ENCODE results near the gene TMEM164. TPM values are rescaled to one million over a fixed set of nuclear protein-coding genes. Genes with fewer than 3 reads are reported as not detected.

TMEM164 gene
- total RNA-seq, 4 donors from 2014 or later: 8.2 to 13.4 (median 11.1) TPM

- TF ChIP-seq, protein P1, sequence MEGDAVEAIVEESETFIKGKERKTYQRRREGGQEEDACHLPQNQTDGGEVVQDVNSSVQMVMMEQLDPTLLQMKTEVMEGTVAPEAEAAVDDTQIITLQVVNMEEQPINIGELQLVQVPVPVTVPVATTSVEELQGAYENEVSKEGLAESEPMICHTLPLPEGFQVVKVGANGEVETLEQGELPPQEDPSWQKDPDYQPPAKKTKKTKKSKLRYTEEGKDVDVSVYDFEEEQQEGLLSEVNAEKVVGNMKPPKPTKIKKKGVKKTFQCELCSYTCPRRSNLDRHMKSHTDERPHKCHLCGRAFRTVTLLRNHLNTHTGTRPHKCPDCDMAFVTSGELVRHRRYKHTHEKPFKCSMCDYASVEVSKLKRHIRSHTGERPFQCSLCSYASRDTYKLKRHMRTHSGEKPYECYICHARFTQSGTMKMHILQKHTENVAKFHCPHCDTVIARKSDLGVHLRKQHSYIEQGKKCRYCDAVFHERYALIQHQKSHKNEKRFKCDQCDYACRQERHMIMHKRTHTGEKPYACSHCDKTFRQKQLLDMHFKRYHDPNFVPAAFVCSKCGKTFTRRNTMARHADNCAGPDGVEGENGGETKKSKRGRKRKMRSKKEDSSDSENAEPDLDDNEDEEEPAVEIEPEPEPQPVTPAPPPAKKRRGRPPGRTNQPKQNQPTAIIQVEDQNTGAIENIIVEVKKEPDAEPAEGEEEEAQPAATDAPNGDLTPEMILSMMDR (IDR thresholded peaks at IDR 0.05): no peak
- TF ChIP-seq EP300 (IDR thresholded peaks at IDR 0.05) (no peak), POLR2AphosphoS5 (IDR thresholded peaks at IDR 0.05) (no peak), POLR2A (IDR thresholded peaks at IDR 0.05; ENCODE audit: low read depth) (no peak)
- Histone ChIP-seq H3K27ac (replicated peaks in 1 of 4) (no peak overlapping the region), H3K36me3 (no peaks in the 10 kb centered on the region), H3K9me3 (no peaks in the 10 kb centered on the region), H3K4me1 (peaks cover 0 to 6% (median 2%) of the 10 kb centered on the region in 4 donors), H3K4me3 (no peak overlapping the region), H3K27me3 (no peaks in the 10 kb centered on the region)
- intact Hi-C loops (cut with DNase I): no loop called here
- no peak for DNase-seq (ENCODE audit: extremely low spot score)
- 78% methylated on average over 3 of the region's 3 CpGs for WGBS
Measured at GRCh38 chrX:110059410-110059809, 56.5 kb downstream of the TMEM164 start.

- no peaks in the 10 kb centered on the region for H3K9me3 ChIP-seq
- DNase-seq (ENCODE audit: extremely low spot score): no peak
- intact Hi-C loops (cut with DNase I): no loop called here
- no peaks in the 10 kb centered on the region for H3K36me3 ChIP-seq
- TF ChIP-seq POLR2A (IDR thresholded peaks at IDR 0.05; ENCODE audit: low read depth) (no peak), POLR2AphosphoS5 (IDR thresholded peaks at IDR 0.05) (no peak), EP300 (IDR thresholded peaks at IDR 0.05) (no peak)
- TF ChIP-seq, protein P1 (IDR thresholded peaks at IDR 0.05): no peak
- no peaks in the 10 kb centered on the region for H3K27me3 ChIP-seq
- no peak overlapping the region for H3K4me3 ChIP-seq
- no peak overlapping the region for H3K27ac ChIP-seq (replicated peaks in 1 of 4)
- peaks cover 0 to 6% (median 2%) of the 10 kb centered on the region in 4 donors for H3K4me1 ChIP-seq
Measured at GRCh38 chrX:110060317-110060716, 57.4 kb downstream of the TMEM164 start.

GRCh38 chrX:110060846-110061537, 58.1 kb downstream of the TMEM164 start:
- no peaks in the 10 kb centered on the region for H3K36me3 ChIP-seq
- H3K9me3 ChIP-seq: no peaks in the 10 kb centered on the region
- 61% methylated on average over 1 of the region's 1 CpG for WGBS
- no peak overlapping the region for H3K27ac ChIP-seq (replicated peaks in 1 of 4)
- no peak for DNase-seq (ENCODE audit: extremely low spot score)
- intact Hi-C loops (cut with DNase I): no loop called here
- no peaks in the 10 kb centered on the region for H3K27me3 ChIP-seq
- TF ChIP-seq, protein P1 (IDR thresholded peaks at IDR 0.05): no peak
- TF ChIP-seq POLR2AphosphoS5 (IDR thresholded peaks at IDR 0.05): no peak
- no peak for TF ChIP-seq EP300 (IDR thresholded peaks at IDR 0.05)
- TF ChIP-seq POLR2A (IDR thresholded peaks at IDR 0.05; ENCODE audit: low read depth): no peak
- H3K4me3 ChIP-seq: no peak overlapping the region
- peaks cover 0 to 6% (median 2%) of the 10 kb centered on the region in 4 donors for H3K4me1 ChIP-seq

DNA sequence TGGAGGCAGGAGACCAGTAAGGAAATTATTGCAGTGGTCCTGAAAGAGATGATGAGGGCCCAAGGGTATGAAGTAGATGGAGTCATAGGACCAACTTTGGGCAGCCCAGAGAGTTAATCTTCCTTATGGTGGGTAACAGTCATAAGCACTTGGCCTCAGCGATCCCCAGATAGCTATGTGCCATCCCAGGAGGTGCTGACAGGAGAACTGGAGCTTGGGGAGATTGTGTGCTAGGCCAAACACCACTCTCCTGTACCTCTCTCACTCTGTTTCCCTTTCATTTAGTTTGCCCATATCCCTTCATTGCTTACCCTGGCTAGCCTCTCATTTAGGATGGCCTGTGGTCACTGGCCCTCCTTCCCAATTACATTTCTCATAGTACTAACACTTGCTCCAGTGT, 60.0 kb downstream of the TMEM164 start:
- H3K36me3 ChIP-seq: no peaks in the 10 kb centered on the region
- no peak overlapping the region for H3K4me3 ChIP-seq
- no peak overlapping the region for H3K27ac ChIP-seq (replicated peaks in 1 of 4)
- H3K4me1 ChIP-seq: peaks cover 0 to 6% (median 2%) of the 10 kb centered on the region in 4 donors
- TF ChIP-seq EP300 (IDR thresholded peaks at IDR 0.05) (no peak), POLR2A (IDR thresholded peaks at IDR 0.05; ENCODE audit: low read depth) (no peak), POLR2AphosphoS5 (IDR thresholded peaks at IDR 0.05) (no peak)
- TF ChIP-seq, protein P1 (IDR thresholded peaks at IDR 0.05): no peak
- WGBS: 95% methylated on average over 1 of the region's 1 CpG
- H3K27me3 ChIP-seq: no peaks in the 10 kb centered on the region
- H3K9me3 ChIP-seq: no peaks in the 10 kb centered on the region
- intact Hi-C loops (cut with DNase I): no loop called here
- no peak for DNase-seq (ENCODE audit: extremely low spot score)
